Measurements from ENCODE around the gene EPB41L4B. TPM values are rescaled to one million over a fixed set of nuclear protein-coding genes. Genes with fewer than 3 reads are reported as not detected.
"Not testable (repeated sequence)": the region's sequence is repeated elsewhere in the genome, so short reads cannot be mapped to it uniquely, and the experiment has no call there.

EPB41L4B gene
- polyA plus RNA-seq, 1 donor: 14.2 TPM

GRCh38 chr9:109158651-109159050 lies 162.2 kb downstream of the EPB41L4B start:
- no peak for DNase-seq

GRCh38 chr9:109156708-109157107 lies 164.2 kb downstream of the EPB41L4B start:
- no peak for DNase-seq

- no peak for DNase-seq
Observed at GRCh38 chr9:109150925-109151545, 169.8 kb downstream of the EPB41L4B start.

- DNase-seq: no peak
Observed at GRCh38 chr9:109149722-109150121, 171.1 kb downstream of the EPB41L4B start.

GRCh38 chr9:109149089-109149488 lies 171.8 kb downstream of the EPB41L4B start:
- DNase-seq: no peak

GRCh38 chr9:109145051-109145450 lies 175.8 kb downstream of the EPB41L4B start:
- no peak for DNase-seq

- DNase-seq: no peak
Observed at GRCh38 chr9:109143881-109144562, 176.8 kb downstream of the EPB41L4B start.

- DNase-seq: no peak
Observed at GRCh38 chr9:109141375-109141774, 179.5 kb downstream of the EPB41L4B start.

GRCh38 chr9:109139851-109140250 lies 181.0 kb downstream of the EPB41L4B start:
- no peak for DNase-seq

- DNase-seq: no peak
Observed at GRCh38 chr9:109138421-109138820, 182.4 kb downstream of the EPB41L4B start.

GRCh38 chr9:109134167-109134578 lies 186.7 kb downstream of the EPB41L4B start:
- DNase-seq: no peak

- DNase-seq: no peak
Observed at GRCh38 chr9:109133533-109133932, 187.3 kb downstream of the EPB41L4B start.

- no peak for DNase-seq
Observed at GRCh38 chr9:109132567-109133021, 188.3 kb downstream of the EPB41L4B start.

GRCh38 chr9:109129470-109130197 lies 191.2 kb downstream of the EPB41L4B start:
- no peak for DNase-seq

GRCh38 chr9:109126671-109127070 lies 194.2 kb downstream of the EPB41L4B start:
- DNase-seq: not testable (repeated sequence)

GRCh38 chr9:109124121-109124520 lies 196.7 kb downstream of the EPB41L4B start:
- no peak for DNase-seq

- DNase-seq: no peak
Observed at GRCh38 chr9:109122726-109123621, 197.9 kb downstream of the EPB41L4B start.

Other genes starting within 250 kb of the EPB41L4B start
- gene TMEM245, start 201.1 kb downstream of the EPB41L4B start, polyA plus RNA-seq (ENCODE audit: insufficient read length): 37.3 TPM
- 0.76 TPM for gene FRRS1L, start 153.8 kb downstream of the EPB41L4B start, polyA plus RNA-seq (ENCODE audit: insufficient read length)
- 2.0 TPM for gene PTPN3, start 177.2 kb upstream of the EPB41L4B start, polyA plus RNA-seq (ENCODE audit: insufficient read length)

All from hindlimb muscle (tissue), 1 donor.